ENCODE data around the gene ANKMY1.

- TF ChIP-seq CTCF (IDR thresholded peaks at IDR 0.05) (no peak), POLR2A (IDR thresholded peaks at IDR 0.05) (no peak)
These were observed 21.4 kb upstream of the ANKMY1 start for GRCh38 chr2:240579071-240579762.
